H1 (cell line): Measurements from ENCODE around the gene RAI2. TPM values are rescaled to one million over a fixed set of nuclear protein-coding genes. Genes with fewer than 3 reads are reported as not detected.

Experiments
- CTCF ChIA-PET: fragments of 300-600 bp; sonication (Branson Sonifier 250); formaldehyde crosslinking; loops from one replicate; lab custom pipeline; 2021; ENCODE audit not compliant: partially characterized antibody; lab: Charles Lee
- POLR2A ChIA-PET: fragments of 300-600 bp; sonication (Branson Sonifier 250); formaldehyde crosslinking; loops from one replicate; lab custom pipeline; 2021; ENCODE audit warnings: inconsistent platforms; ENCODE audit not compliant: partially characterized antibody; lab: Charles Lee
- DNase-seq, 2 experiments: peaks; one replicate each; pipeline versions ENCODE4 v3.0.0 to v3.0.0-alpha.2; 2010 to 2022; ENCODE audit warnings: low spot score in 2 of 2, low read depth in 1 of 2, mixed read lengths in 1 of 2
- FAIRE-seq: peaks from 2 replicates; lab custom pipeline; 2011; peaks lifted over from hg19 to GRCh38; lab: Jason Lieb, UNC
- H2AFZ ChIP-seq: 2 replicates; pipeline ENCODE4 v1.8.1; 2012; ENCODE audit warnings: low read length, inconsistent platforms
- H2AK5ac ChIP-seq: 2 replicates; pipeline ENCODE4 v1.6.1; 2013; ENCODE audit warnings: low read depth, low read length
- H2BK120ac ChIP-seq: replicated peaks from 2 replicates; pipeline ENCODE3; 2013; ENCODE audit warnings: low read depth, low read length, inconsistent platforms
- H2BK12ac ChIP-seq: 2 replicates; pipeline ENCODE4 v1.6.1; 2013; ENCODE audit warnings: low read depth, low read length
- H2BK15ac ChIP-seq: 2 replicates; pipeline ENCODE4 v1.6.1; 2013; ENCODE audit warnings: low read length
- H2BK20ac ChIP-seq: 2 replicates; pipeline ENCODE4 v1.6.1; 2013; ENCODE audit warnings: low read length
- H2BK5ac ChIP-seq: 2 replicates; pipeline ENCODE4 v1.6.1; 2013; ENCODE audit warnings: low read depth, low read length
- H3K14ac ChIP-seq: 2 replicates; pipeline ENCODE4 v1.6.1; 2013; ENCODE audit warnings: inconsistent platforms; ENCODE audit not compliant: insufficient read length
- H3K18ac ChIP-seq: 2 replicates; pipeline ENCODE4 v1.6.1; 2013; ENCODE audit warnings: low read length; ENCODE audit errors: extremely low read depth
- H3K23ac ChIP-seq: 2 replicates; pipeline ENCODE4 v1.6.1; 2013; ENCODE audit warnings: inconsistent platforms; ENCODE audit not compliant: insufficient read length
- H3K23me2 ChIP-seq: 2 replicates; pipeline ENCODE4 v1.6.1; 2013; ENCODE audit warnings: low read depth, low read length
- H3K27ac ChIP-seq: 2 replicates; pipeline ENCODE4 v1.6.1; 2011; ENCODE audit warnings: low read depth, low read length, inconsistent platforms
- H3K27me3 ChIP-seq, 4 experiments: replicated peaks in 1 of 4; 1 replicate in 1 of 4; 2 replicates in 3 of 4; pipeline versions ENCODE4 v1.6.1 to v1.8.1; 2011 to 2013; ENCODE audit warnings: low read length in 3 of 4, mild to moderate bottlenecking in 3 of 4, inconsistent platforms in 2 of 4, mixed read lengths in 2 of 4, moderate library complexity in 1 of 4; ENCODE audit not compliant: control insufficient read depth in 3 of 4, insufficient read depth in 3 of 4; ENCODE audit errors: extremely low read depth in 1 of 4
- H3K36me3 ChIP-seq, 4 experiments: 2 replicates each; pipeline versions ENCODE4 v1.6.1 to v1.8.1; 2011 to 2013; ENCODE audit warnings: mild to moderate bottlenecking in 4 of 4, low read length in 3 of 4, moderate library complexity in 2 of 4, control low read depth in 1 of 4, inconsistent platforms in 1 of 4; ENCODE audit not compliant: insufficient read depth in 4 of 4, control insufficient read depth in 2 of 4
- H3K4ac ChIP-seq: replicated peaks from 2 replicates; pipeline ENCODE3; 2013; ENCODE audit warnings: low read length, low read depth, mixed read lengths, inconsistent platforms; ENCODE audit not compliant: insufficient read length
- H3K4me1 ChIP-seq, 4 experiments: replicated peaks in 1 of 4; 1 replicate in 1 of 4; 2 replicates in 3 of 4; pipeline versions ENCODE4 v1.6.1 to v1.8.1; 2011 to 2013; ENCODE audit warnings: low read length in 3 of 4, inconsistent platforms in 2 of 4, mixed read lengths in 1 of 4; ENCODE audit not compliant: insufficient read depth in 4 of 4, control insufficient read depth in 3 of 4
- H3K4me2 ChIP-seq, 2 experiments: 2 replicates each; pipeline versions ENCODE4 v1.6.1 to v1.8.1; 2011 to 2013; ENCODE audit warnings: low read depth in 2 of 2, low read length in 2 of 2, control low read depth in 1 of 2, inconsistent platforms in 1 of 2, mild to moderate bottlenecking in 1 of 2; ENCODE audit not compliant: insufficient read depth in 1 of 2
- H3K4me3 ChIP-seq, 4 experiments: fragments of 200-600, 300-600 bp in 1 of 4; sonication (generic), shearing (Covaris generic), sonication (Bioruptor Twin) in 1 of 4; 2 replicates each; pipeline versions ENCODE4 v1.5.1 to v1.8.1; 2011 to 2016; ENCODE audit warnings: low read length in 4 of 4, low read depth in 3 of 4, control low read depth in 2 of 4, inconsistent platforms in 2 of 4, mild to moderate bottlenecking in 2 of 4, mixed read lengths in 1 of 4, moderate library complexity in 1 of 4; ENCODE audit not compliant: insufficient read depth in 2 of 4; ENCODE audit errors: extremely low read depth in 1 of 4
- H3K56ac ChIP-seq: replicated peaks from 2 replicates; pipeline ENCODE3; 2013; ENCODE audit warnings: low read depth, mild to moderate bottlenecking, mixed read lengths, low read length, inconsistent platforms; ENCODE audit not compliant: insufficient read length
- H3K79me1 ChIP-seq: 2 replicates; pipeline ENCODE4 v1.6.1; 2013; ENCODE audit warnings: low read depth, low read length, control low read depth
- H3K79me2 ChIP-seq, 2 experiments: 2 replicates each; pipeline versions ENCODE4 v1.6.1 to v1.8.1; 2012 to 2013; ENCODE audit warnings: low read length in 2 of 2, mild to moderate bottlenecking in 2 of 2, inconsistent platforms in 1 of 2; ENCODE audit not compliant: insufficient read depth in 2 of 2, control insufficient read depth in 1 of 2
- H3K9ac ChIP-seq, 4 experiments: replicated peaks in 1 of 4; 1 replicate in 1 of 4; 2 replicates in 3 of 4; pipeline versions ENCODE4 v1.6.1 to v1.8.1; 2011 to 2013; ENCODE audit warnings: low read depth in 3 of 4, low read length in 3 of 4, control low read depth in 2 of 4, mild to moderate bottlenecking in 2 of 4, moderate library complexity in 2 of 4, inconsistent platforms in 1 of 4; ENCODE audit errors: extremely low read depth in 1 of 4
- H3K9me3 ChIP-seq, 2 experiments: 2 replicates each; pipeline versions ENCODE4 v1.6.1 to v1.8.1; 2012 to 2013; ENCODE audit warnings: mild to moderate bottlenecking in 2 of 2, moderate library complexity in 2 of 2, control low read depth in 1 of 2, inconsistent platforms in 1 of 2, low read depth in 1 of 2, low read length in 1 of 2, mixed read lengths in 1 of 2; ENCODE audit not compliant: insufficient read depth in 2 of 2
- H4K20me1 ChIP-seq, 2 experiments: replicated peaks in 1 of 2; 2 replicates each; pipeline versions ENCODE3 to v1.8.1; 2011 to 2013; ENCODE audit warnings: inconsistent platforms in 2 of 2, low read length in 2 of 2, mild to moderate bottlenecking in 1 of 2; ENCODE audit not compliant: insufficient read depth in 2 of 2, control insufficient read depth in 1 of 2
- H4K5ac ChIP-seq: 2 replicates; pipeline ENCODE4 v1.6.1; 2013; ENCODE audit warnings: low read length, low read depth, mixed read lengths, inconsistent platforms; ENCODE audit not compliant: insufficient read length
- H4K8ac ChIP-seq: 2 replicates; pipeline ENCODE4 v1.8.0; 2013; ENCODE audit warnings: mild to moderate bottlenecking, moderate library complexity, low read length, inconsistent platforms; ENCODE audit not compliant: insufficient read depth; ENCODE audit errors: extremely low read depth
- H4K91ac ChIP-seq: replicated peaks from 2 replicates; pipeline ENCODE3; 2013; ENCODE audit warnings: low read length, mixed read lengths, inconsistent platforms; ENCODE audit not compliant: insufficient read length
- CBX8 ChIP-seq: fragments of 300-800, 300-1000 bp; sonication (generic); IDR thresholded peaks from 2 replicates; pipeline ENCODE4 v1.7.1; 2016; ENCODE audit warnings: low read depth, low read length, borderline replicate concordance
- CHD1 ChIP-seq: IDR thresholded peaks from 2 replicates; pipeline ENCODE4 v1.6.1; 2012; ENCODE audit warnings: low read depth, low read length, improper control_type of control experiment
- EGR1 ChIP-seq: IDR thresholded peaks from 2 replicates; pipeline ENCODE4 v1.6.1; 2011; ENCODE audit warnings: low read depth, low read length, borderline replicate concordance
- FOSL1 ChIP-seq: IDR thresholded peaks from 2 replicates; pipeline ENCODE4 v1.6.1; 2011; ENCODE audit warnings: mild to moderate bottlenecking, low read depth, low read length, moderate library complexity; ENCODE audit not compliant: insufficient read depth
- GABPA ChIP-seq: IDR thresholded peaks from 2 replicates; pipeline ENCODE4 v1.6.1; 2011; ENCODE audit warnings: mild to moderate bottlenecking, low read length, moderate library complexity, borderline replicate concordance; ENCODE audit not compliant: insufficient read depth
- SIN3A ChIP-seq, 2 experiments: IDR thresholded peaks in 1 of 2; conservative IDR thresholded peaks in 1 of 2; 2 replicates each; pipeline ENCODE4 v1.6.1; 2011 to 2012; ENCODE audit warnings: low read length in 2 of 2, improper control_type of control experiment in 1 of 2, low read depth in 1 of 2, mild to moderate bottlenecking in 1 of 2
- SUZ12 ChIP-seq: fragments of 200-600 bp; sonication (generic); IDR thresholded peaks from 2 replicates; pipeline ENCODE4 v1.6.1; 2012; ENCODE audit warnings: mild to moderate bottlenecking, inconsistent platforms, low read length, moderate library complexity, mixed read lengths
- TCF12 ChIP-seq: IDR thresholded peaks from 2 replicates; pipeline ENCODE4 v1.6.1; 2011; ENCODE audit warnings: low read depth, mild to moderate bottlenecking, low read length
- YY1 ChIP-seq: IDR thresholded peaks from 2 replicates; pipeline ENCODE4 v1.6.1; 2011; ENCODE audit warnings: low read depth, mild to moderate bottlenecking, low read length
- WGBS, 2 experiments: shearing (Covaris generic) in 1 of 2; methylation state at CpG; one replicate each; pipeline versions ENCODE4 v1.1.6 to v1.1.7; 2013 to 2015; ENCODE audit warnings: low lambda C conversion rate in 2 of 2, mixed read lengths in 2 of 2, inconsistent platforms in 1 of 2, low coverage in 1 of 2, missing lambda C conversion rate in 1 of 2; ENCODE audit not compliant: insufficient replicate concordance in 2 of 2, insufficient coverage in 1 of 2, insufficient read length in 1 of 2; ENCODE audit errors: extremely low coverage in 1 of 2, missing lambda C conversion rate in 1 of 2; 5-methylcytosine and 5-hydroxymethylcytosine counted together
- polyA plus RNA-seq, 7 experiments: library from polyadenylated mRNA; depleted of rRNA in 3 of 7; stranded (reverse) in 5 of 7; unstranded in 2 of 7; fragments of >200 nt in 5 of 7; fragments of 200-250 nt in 2 of 7; gene quantifications; 1 replicate in 5 of 7; 2 replicates in 1 of 7; 4 replicates in 1 of 7; pipeline versions ENCODE4 v1.2.1 to v1.2.3, GENCODE V29; 2011 to 2013; ENCODE audit warnings: missing spikeins in 2 of 7, mixed read lengths in 2 of 7
- total RNA-seq: library from RNA; stranded (reverse); fragmentation: NEBNext Ultra II Directional; extraction: Animal tissue kit (Norgen Biotek cat#: 25700); gene quantifications from 2 replicates; pipeline ENCODE4 v1.2.1, GENCODE V29; 2021

The RAI2 gene
- total and polyA plus RNA-seq, 2 of the 8 experiments (the other 6 are each of a cell fraction or from before 2014, with no cell fraction given) = 0.60 to 2.0 TPM

DNA sequence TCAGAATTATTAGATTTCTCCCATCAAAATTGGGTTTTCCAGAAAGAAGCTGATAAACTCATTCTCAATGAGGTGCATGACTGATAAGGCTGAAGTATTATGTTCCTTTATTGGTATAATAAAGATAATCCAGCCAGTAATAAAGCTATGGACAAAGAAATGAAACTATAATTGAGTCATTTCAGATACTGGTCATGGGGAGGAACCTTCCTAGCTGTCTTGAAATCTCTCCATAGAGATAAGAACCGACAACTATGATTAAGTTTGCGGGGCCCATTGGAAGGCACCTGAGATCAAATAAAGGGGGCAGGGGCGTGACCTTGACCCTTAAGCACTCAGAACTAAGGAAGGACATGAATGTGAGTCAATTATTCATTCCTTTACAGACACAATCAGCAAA lies 47.8 kb downstream of the RAI2 start:
- peaks cover 0 to 2% of the 10 kb centered on the region in 2 experiments for H4K20me1 ChIP-seq
- H3K14ac ChIP-seq = no peak overlapping the region
- H3K27ac ChIP-seq = no peak overlapping the region
- H4K5ac ChIP-seq = no peak overlapping the region
- no peak overlapping the region for H2BK15ac ChIP-seq
- ChIA-PET CTCF (interaction anchor here (0.7 to 3.5 kb wide), 15 partner anchors 11 to 565 kb away, joined by 3 to 20 read pairs (median 8); no protein-coding TSS in a partner anchor), POLR2A (no interaction called here)
- H2BK12ac ChIP-seq = no peak overlapping the region
- H3K79me1 ChIP-seq = no peaks in the 10 kb centered on the region
- no peak overlapping the region for H4K8ac ChIP-seq
- H3K23ac ChIP-seq = no peak overlapping the region
- no peak overlapping the region for H3K18ac ChIP-seq
- WGBS, 2 experiments = 75% methylated on average over 2 of the region's 3 CpGs; no CpG with 5 or more reads in 1 of the 2 experiments
- H3K4me1 ChIP-seq = no peaks in the 10 kb centered on the region; a peak in 1 of 7 replicates
- H2AFZ ChIP-seq = no peak overlapping the region
- H3K4me3 ChIP-seq = no peak overlapping the region
- no peaks in the 10 kb centered on the region for H3K79me2 ChIP-seq
- no peaks in the 10 kb centered on the region for H3K9me3 ChIP-seq
- no peaks in the 10 kb centered on the region for H3K27me3 ChIP-seq
- H3K56ac ChIP-seq = no peak overlapping the region
- H3K23me2 ChIP-seq = no peaks in the 10 kb centered on the region
- no peak for DNase-seq
- no peak overlapping the region for H2BK5ac ChIP-seq
- no peak overlapping the region for H3K9ac ChIP-seq
- H3K4ac ChIP-seq = no peak overlapping the region
- no peak overlapping the region for H2AK5ac ChIP-seq
- no peak overlapping the region for H4K91ac ChIP-seq
- H3K4me2 ChIP-seq = no peak overlapping the region
- no peaks in the 10 kb centered on the region for H3K36me3 ChIP-seq
- H2BK120ac ChIP-seq = no peak overlapping the region
- no peak overlapping the region for H2BK20ac ChIP-seq
- TF ChIP-seq FOSL1 (no peak), TCF12 (no peak), SUZ12 (no peak), EGR1 (no peak), GABPA (no peak), SIN3A (conservative IDR thresholded peaks at IDR 0.05 in 1 of 2, IDR thresholded peaks at IDR 0.05 in 1 of 2; ENCODE audit: low read depth in 1 of 2, low read length in 2 of 2) (no peak), CHD1 (no peak), CBX8 (no peak), YY1 (no peak)
- no peak for FAIRE-seq
